GM19452 (cell line): ENCODE measurements around the gene MYH7.
"Not testable (repeated sequence)": the region's sequence is repeated elsewhere in the genome, so short reads cannot be mapped to it uniquely, and the experiment has no call there.

Source experiments
- ATAC-seq: cut with Tn5 transposase; IDR thresholded peaks from one replicate; pipeline ENCODE4 v1.9.1; 2021; ENCODE audit not compliant: unreplicated experiment

The MYH7 gene

GRCh38 chr14:23387916-23388882 lies 47.3 kb downstream of the MYH7 start:
- ATAC-seq: no peak

- no peak for ATAC-seq
Observed at GRCh38 chr14:23386999-23387398, 48.5 kb downstream of the MYH7 start.

- not testable (repeated sequence) for ATAC-seq
Observed at GRCh38 chr14:23386266-23386657, 49.2 kb downstream of the MYH7 start.

- ATAC-seq: no peak
Observed at GRCh38 chr14:23385642-23386265, 49.7 kb downstream of the MYH7 start.

GRCh38 chr14:23385244-23385641 lies 50.2 kb downstream of the MYH7 start:
- ATAC-seq: no peak

- no peak for ATAC-seq
Observed at GRCh38 chr14:23384364-23385080, 50.9 kb downstream of the MYH7 start.

GRCh38 chr14:23382731-23383440 lies 52.6 kb downstream of the MYH7 start:
- no peak for ATAC-seq

- no peak for ATAC-seq
Observed at GRCh38 chr14:23382276-23382675, 53.2 kb downstream of the MYH7 start.

GRCh38 chr14:23381871-23382270 lies 53.6 kb downstream of the MYH7 start:
- ATAC-seq: no peak

GRCh38 chr14:23380976-23381375 lies 54.5 kb downstream of the MYH7 start:
- ATAC-seq: no peak

- no peak for ATAC-seq
Observed at GRCh38 chr14:23380197-23380914, 55.1 kb downstream of the MYH7 start.

GRCh38 chr14:23379366-23380196 lies 55.9 kb downstream of the MYH7 start:
- ATAC-seq: no peak

GRCh38 chr14:23378612-23379220 lies 56.7 kb downstream of the MYH7 start:
- no peak for ATAC-seq

GRCh38 chr14:23377573-23378563 lies 57.6 kb downstream of the MYH7 start:
- ATAC-seq: no peak

- ATAC-seq: no peak
Observed at GRCh38 chr14:23377198-23377550, 58.3 kb downstream of the MYH7 start.

- no peak for ATAC-seq
Observed at GRCh38 chr14:23376482-23377197, 58.8 kb downstream of the MYH7 start, which contains the start of gene CMTM5. Gene CMTM5, plus strand, starts transcription at chr14:23377046. Its CDS starts 206 bp downstream, at chr14:23377252.
